Stimulated activated CD8-positive, alpha-beta memory T cell treated with anti-CD3 and anti-CD28 coated beads, Interleukin-4, amount 100 ng/mL, for 1 hour (primary cell): ENCODE measurements around the gene CSTF3.
"Not testable (repeated sequence)": the region's sequence is repeated elsewhere in the genome, so short reads cannot be mapped to it uniquely, and the experiment has no call there.

Source experiments
- DNase-seq, 2 donors: peaks; one replicate each; pipeline ENCODE4 v3.0.0-alpha.2; 2020; ENCODE audit warnings: low read depth in 2 of 2, low spot score in 1 of 2

Gene CSTF3

GRCh38 chr11:33089776-33090175 is 71.5 kb downstream of the CSTF3 start:
- DNase-seq: no peak

GRCh38 chr11:33086017-33086416 is 75.3 kb downstream of the CSTF3 start:
- DNase-seq: no peak

GRCh38 chr11:33083918-33084317 is 77.4 kb downstream of the CSTF3 start:
- DNase-seq: no peak

GRCh38 chr11:33072465-33072864 is 88.8 kb downstream of the CSTF3 start:
- DNase-seq: no peak

DNA sequence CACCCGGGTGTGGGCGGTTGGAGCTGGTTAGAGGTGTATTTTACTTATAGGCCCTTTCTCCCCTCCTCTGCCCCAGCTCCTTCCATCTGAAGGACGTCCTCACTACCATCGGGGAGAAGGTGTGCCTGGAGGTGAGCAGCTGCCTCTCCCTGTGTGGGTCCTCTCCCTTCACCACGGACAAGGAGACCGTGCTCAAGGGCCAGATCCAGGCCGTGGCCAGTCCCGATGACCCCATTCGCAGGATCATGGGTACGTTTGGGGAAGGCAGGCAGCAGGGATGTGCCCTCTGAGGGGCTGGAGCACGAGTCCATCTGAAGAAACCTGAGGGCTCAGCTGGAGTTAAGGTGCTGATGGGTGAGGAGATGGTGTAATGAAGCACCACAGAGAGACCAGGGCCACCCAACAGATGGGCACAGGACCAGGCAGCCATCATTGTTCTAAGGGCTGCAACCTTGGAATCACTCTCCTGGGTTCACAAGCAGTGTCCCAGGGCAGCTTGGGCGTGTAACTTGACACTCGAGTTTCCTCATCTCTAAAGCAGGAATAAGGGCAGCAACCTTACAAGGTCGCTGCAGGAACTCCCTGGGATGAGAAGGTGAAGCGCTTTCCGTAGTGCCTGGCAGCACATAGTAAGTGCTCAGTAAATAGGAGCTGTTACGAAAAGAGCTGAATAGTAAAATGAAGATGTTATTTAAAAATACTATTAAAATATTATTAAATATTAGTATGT is 92.5 kb downstream of the CSTF3 start:
- DNase-seq: no peak

GRCh38 chr11:33067294-33067693 is 94.0 kb downstream of the CSTF3 start:
- DNase-seq: no peak

DNA sequence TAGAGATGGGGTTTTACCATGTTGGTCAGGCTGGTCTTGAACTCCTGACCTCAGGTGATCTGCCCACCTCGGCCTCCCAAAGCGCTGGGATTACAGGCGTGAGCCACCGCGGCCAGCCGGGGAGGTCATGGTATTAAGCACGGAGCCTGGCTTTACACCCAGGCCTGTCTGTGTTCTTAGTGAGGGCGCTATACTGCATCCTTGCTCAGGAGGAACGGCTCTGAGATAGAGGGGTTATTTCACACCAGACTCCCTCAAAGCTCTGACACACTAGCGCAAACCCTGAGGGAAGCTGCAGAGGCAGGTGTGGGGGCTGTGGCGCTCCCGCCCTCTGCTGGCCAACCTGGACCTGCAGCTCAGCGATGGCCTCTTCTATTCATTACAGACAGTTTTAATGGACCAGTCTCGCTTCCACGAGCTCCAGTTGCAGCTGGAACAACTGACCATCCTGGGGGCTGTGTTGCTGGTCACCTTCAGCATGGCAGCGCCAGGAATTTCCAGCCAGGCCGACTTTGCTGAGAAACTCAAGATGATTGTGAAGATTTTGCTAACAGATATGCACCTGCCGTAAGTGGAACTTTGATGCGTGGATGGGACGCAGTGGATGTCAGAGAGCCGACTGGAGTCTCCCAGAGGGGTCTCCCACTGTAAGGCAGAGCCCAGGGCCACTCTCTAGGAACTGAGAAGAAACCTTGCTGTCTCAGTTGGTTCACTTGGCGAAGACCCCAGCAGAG is 95.7 kb downstream of the CSTF3 start:
- peak; percentile 36 to 55 for DNase-seq

DNA sequence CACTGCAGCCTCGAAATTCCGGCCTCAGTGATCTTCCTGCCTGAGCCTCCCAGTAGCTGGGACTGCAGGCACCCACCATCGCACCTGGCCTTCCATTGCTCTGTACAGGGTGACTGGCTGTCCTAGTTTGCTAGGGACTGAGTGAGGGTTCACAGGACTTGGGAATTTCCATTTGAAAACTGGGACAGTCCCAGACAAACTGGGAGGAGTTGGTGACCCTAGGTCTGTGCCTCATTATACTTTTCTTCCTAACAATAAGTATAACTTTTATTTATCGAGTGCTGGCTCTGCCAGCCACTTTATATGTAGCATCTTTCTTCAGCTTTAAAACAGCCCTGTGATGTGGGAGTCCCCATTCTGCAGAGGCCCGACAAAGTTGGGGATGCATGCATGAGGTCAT is 96.4 kb downstream of the CSTF3 start:
- DNase-seq: no peak

- DNase-seq: no peak
Measured at GRCh38 chr11:33064033-33064825, 97.1 kb downstream of the CSTF3 start.

DNA sequence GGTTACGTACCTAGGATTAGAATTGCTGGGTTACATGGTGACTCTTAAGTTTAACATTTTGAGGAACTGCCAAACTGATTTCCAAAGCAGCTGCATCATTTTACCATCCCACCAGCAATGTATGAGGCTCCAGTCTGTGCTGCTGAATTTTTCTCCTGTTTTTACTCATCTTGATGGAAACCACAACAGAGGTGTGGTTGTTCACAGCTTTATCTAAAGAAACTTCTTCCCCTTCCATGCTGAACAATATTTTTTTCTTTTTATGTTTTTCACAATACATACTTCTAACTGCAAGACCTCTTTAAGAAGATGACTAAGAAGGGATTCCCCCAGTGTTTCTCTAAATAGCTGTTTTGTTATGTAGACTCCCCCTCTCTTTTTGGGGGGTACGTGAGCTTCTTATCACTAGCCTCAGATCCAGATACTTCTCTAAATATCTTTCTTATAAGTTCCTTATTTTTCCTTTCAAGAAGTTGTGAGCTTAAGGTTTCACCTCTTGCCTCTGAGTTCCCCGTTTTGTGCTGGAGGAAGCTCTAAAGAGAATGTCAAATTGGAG is 97.9 kb downstream of the CSTF3 start:
- no peak for DNase-seq

GRCh38 chr11:33062137-33062536 is 99.1 kb downstream of the CSTF3 start:
- DNase-seq: no peak

GRCh38 chr11:33060271-33060670 is 101.0 kb downstream of the CSTF3 start:
- no peak for DNase-seq

- DNase-seq: no peak
Measured at GRCh38 chr11:33059331-33060007, 101.8 kb downstream of the CSTF3 start.

DNA sequence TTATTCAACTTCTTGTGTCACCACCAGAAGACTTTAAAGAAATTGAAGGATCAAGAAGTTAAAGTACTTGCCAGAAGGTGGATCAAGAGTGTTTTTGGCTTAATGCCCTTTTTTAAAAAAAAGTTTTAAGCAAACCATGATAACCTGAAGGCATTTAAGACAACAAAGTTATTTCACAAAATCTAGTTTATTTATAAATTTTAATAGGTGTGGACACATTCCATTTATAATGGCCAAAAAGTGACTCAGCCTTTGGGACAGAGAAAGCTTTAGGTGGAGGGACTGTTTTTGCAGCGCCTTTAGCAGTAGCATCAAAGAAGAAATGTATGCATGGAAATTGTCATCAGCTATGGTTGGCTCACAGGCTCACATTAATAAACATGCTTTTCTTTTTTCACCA is 104.0 kb downstream of the CSTF3 start:
- no peak for DNase-seq

DNA sequence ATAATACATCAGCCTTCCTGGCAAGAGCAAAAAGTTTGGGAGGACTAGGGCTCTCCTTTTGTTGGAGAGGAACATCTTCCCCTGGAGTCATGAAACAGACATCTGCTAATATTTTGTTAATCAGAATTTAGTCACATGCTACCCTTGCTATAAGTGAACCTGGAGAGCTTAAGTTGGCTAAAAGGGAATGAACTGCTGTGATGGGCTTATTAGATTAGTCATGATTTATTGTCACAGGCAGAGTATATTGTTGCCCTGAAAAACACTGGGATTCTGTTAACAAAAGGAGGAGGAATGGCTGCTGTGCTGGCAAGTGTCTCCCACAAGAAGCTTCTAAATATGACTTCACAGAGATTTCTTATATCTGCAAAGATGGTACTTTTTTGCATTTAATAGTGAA is 105.9 kb downstream of the CSTF3 start:
- no peak for DNase-seq

DNA sequence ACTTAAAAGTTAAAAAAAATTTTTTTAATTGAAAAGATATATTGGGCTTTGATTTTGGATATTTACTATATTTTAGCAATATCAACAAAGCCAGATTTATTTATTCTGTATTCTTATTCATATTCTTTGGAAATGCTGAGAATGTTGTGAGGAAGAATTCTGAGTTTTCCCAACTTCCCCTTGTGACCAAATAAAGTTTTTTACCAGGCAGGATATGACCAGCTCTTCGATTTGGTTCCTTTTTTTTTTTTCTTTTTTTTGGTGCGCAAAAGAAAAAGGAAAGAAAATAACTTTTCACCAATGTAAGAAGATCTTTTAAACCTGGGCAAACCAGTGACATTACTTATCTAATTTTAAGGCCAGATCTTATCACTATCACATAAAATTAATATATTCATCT is 109.0 kb downstream of the CSTF3 start:
- no peak for DNase-seq

- not testable (repeated sequence) for DNase-seq
Measured at GRCh38 chr11:33049565-33050408, 111.5 kb downstream of the CSTF3 start.

DNA sequence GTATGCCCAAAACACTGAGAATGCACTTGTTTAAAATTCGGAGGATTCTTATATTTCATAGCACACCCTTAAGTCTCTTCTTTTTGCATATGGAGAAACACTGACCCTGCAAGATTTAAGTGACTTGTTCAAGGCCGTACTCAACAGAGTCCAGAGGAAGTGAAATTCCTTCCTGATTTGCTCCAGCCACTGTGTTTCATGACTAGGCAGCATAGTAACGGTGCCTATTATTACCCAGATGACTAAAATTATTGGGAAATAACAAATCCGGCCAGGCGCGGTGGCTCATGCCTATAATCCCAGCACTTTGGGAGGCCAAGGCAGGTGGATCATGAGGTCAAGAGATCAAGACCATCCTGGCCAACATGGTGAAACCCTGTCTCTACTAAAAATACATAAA is 112.6 kb downstream of the CSTF3 start:
- DNase-seq: not testable (repeated sequence)

DNA sequence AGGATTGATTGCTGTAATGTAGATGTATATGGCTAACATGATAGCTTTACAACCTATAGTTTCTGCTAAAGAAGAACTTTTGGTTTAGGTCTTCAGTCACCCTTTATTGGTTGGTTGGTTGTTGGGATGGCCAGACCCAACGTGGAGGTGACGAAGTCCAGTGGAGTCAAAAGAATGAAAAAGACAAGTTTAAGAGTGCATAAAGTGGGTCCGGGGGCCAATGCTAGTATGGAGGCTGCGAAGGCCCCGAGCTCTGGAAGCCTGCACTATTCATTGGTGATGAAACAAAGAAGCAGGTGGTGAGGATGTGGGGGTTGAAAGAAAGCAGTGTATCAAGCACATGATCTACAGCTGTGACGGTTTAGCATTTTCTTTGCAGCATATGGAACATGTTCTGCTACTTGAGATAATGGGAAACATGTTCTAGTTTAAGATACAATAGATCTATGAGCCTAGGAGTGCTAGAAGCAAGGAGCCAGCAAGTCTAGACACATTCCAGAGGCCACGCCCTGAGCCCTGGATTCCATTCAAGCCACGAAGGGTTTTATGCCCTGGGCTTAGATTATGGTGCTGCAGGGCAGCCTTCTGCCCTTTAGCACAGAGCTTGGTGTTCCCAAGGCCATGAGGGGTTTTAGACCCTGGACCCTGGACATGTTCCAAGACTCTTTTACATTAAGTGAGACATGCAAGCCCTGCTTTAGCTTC is 115.6 kb downstream of the CSTF3 start:
- DNase-seq: no peak
